GM18907 (cell line): ENCODE data around the gene FAM25A.
"Not testable (repeated sequence)": the region's sequence is repeated elsewhere in the genome, so short reads cannot be mapped to it uniquely, and the experiment has no call there.

Experiments
- ATAC-seq: cut with Tn5 transposase; IDR thresholded peaks from one replicate; pipeline ENCODE4 v1.9.1; 2021; ENCODE audit warnings: mild to moderate bottlenecking, moderate library complexity; ENCODE audit not compliant: unreplicated experiment

Gene FAM25A

GRCh38 chr10:87009134-87009696 lies 10.9 kb upstream of the FAM25A start:
- not testable (repeated sequence) for ATAC-seq

- ATAC-seq = not testable (repeated sequence)
Measured at GRCh38 chr10:87013528-87013927, 6.6 kb upstream of the FAM25A start.

DNA sequence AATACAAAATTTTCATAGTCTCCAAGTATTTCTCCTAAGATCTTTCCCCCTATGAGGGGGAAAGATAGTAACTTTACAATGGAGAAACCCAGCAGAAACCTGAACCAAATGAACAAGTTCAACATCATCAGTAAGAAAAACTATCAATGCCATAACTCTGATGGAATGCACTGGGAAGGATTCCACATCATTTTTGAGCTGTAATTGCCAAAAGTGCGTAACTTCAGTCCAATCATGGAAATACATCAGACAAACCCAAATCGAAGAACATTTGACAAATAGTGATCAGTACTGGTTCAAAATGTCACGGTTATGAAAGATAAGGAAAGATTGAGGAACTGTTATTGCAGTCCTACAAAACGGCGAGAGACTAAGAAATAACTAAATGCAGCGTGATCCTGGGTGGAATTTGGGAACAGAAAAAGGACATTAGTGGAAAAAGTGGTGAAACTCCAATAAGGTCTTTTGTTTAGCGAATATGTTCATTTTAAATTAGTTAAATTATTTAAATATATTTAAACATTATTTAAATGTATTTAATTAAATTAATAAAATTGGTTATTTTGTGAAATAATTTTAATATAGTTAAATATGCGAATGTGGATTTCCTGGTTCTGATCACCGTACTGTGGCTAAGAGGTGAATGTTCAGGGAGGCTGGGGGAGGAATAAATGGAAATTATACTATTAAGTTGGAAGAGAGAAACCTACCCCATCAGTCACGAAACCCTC lies 4.9 kb upstream of the FAM25A start:
- not testable (repeated sequence) for ATAC-seq

DNA sequence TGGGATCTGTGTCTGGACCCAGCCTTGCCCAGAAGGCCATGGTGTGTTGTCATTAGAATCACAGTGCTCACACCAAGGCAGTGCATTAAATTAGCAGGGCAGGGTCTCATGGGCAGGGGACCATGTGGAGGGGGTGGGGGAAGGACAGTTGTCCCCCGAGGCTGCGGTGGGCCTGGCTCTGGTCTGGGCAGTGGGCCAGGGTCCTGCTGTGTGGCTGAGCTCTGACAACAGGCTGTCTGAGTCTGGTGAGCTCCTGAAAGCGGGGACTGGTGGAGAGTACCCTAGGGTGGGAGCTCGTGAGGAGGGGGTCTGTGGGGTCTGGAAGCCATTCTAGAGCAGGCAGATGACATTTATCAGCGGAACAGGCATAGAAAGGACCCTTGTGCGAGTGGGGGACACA lies 2.0 kb upstream of the FAM25A start:
- not testable (repeated sequence) for ATAC-seq

GRCh38 chr10:87019066-87019465 lies 1.0 kb upstream of the FAM25A start:
- not testable (repeated sequence) for ATAC-seq

DNA sequence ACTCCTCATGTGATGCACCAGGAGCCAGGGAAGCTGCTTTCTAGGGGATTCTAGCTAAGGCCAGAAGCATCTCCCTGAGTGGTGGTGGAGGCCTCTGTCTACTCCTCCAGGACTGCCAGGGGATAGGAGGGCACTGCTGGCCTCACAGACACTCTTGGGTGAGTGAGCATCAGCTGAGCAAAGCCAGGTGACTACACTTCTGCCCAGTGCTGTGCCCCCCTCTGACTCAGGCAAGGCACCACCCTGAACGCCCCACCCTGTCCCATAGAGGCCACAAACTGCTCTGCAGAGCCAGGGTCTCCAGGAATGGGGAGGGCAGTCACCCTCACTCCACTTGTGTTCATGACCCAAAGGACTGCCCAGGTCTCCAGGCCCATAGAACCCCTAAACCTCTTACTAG lies 590 bp upstream of the FAM25A start:
- ATAC-seq = not testable (repeated sequence)

DNA sequence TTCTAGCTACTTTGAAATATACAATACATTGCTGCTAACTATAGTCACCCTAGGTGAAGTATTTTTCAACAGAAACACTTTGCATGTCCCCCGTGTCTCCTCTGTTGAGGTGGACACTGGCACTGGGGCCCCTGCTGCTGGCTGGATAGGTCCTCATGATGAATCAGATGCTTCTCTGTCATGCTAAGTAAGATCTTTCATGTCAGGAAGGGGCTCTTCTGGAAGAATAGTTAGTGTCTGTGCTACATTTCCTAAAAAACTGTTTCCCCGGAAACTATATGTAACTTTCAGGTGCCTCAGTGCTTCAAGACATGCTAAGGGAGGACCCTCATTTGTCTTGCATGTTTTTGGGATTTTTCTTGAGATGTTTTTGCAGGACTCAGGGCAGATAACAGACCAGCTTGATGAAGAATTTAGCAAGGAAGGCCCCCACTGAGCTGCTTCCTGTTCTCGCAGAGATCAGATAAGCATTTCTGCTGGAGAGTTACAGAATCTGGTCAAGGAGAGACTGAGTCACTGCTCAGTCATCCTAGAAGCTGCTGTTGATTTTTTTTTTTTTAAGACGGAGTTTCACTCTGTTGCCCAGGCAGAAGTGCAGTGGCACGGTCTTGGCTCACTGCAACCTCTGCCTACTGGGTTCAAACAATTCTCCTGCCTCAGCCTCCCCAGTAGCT lies 5.3 kb downstream of the FAM25A start:
- not testable (repeated sequence) for ATAC-seq

DNA sequence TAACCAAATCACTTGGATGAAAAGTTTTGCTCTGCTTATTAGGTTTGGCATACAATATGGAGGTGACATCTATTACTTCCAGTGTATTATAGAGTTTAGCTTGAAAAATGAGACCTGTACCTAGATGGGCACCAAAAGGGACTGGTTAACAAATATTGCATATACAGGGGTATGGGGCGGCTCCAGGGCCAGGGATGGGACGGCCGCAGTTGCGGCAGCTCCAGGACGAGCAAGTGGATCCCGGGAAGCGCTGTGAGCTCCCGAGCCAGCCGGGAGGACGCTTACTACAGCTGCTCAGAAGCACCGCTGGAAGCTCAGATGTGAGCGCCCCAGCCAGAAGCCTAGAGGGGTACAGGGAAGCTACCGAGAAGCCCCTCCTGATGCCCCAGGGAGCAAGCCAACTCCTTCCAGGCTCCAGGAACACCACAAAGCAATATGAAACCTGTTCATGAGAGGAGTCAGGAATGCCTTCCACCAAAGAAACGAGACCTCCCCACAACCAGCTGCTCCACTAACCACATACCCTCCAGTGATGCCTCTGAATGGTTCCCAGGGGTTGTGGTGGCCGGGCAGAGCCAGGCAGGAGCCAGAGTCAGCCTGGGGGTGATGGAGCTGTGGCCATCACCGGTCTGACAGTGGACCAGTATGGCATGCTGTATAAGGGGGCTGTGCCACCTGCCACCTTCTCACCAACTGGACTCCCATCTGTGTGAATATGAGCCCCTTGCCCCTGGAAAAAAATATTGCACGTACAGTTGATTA lies 6.8 kb downstream of the FAM25A start:
- not testable (repeated sequence) for ATAC-seq

DNA sequence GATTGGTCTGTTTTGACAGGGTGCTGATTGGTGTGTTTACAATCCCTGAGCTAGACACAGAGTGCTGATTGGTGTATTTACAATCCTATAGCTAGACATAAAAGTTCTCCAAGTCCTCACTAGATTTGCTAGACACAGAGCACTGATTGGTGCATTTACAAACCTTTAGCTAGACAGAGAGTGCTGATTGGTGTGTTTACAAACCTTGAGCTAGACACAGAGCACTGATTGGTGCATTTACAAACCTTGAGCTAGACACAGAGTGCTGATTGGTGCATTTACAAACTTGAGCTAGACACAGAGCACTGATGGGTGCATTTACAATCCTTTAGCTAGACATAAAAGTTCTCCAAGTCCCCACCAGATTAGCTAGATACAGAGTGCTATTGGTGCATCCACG lies 10.3 kb downstream of the FAM25A start:
- not testable (repeated sequence) for ATAC-seq

- no peak for ATAC-seq
Measured at GRCh38 chr10:87030912-87031635, 11.0 kb downstream of the FAM25A start.

- no peak for ATAC-seq
Measured at GRCh38 chr10:87036623-87037022, 16.5 kb downstream of the FAM25A start.

DNA sequence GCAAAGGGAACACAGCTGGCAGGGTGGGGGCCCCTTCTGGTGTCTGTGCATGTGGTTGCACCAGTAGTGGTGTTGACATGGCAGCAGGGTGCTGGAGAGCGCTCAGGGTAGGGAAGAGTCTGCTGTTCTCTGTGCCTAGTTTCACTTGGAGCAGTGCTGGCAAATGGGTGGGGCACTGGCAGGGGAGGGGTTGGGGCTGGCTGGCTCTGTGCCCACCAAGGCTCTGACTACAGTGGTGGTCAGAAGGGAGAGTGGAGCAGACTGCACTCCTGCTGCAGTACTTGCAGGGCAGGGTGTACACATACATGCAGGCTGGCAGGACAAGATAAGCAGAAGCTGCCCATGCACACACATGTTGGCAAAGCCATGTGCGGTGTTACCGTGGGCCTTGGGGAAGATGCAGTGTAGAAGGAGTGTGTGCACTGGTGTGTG lies 18.2 kb downstream of the FAM25A start:
- ATAC-seq = no peak

GRCh38 chr10:87038786-87039185 lies 18.7 kb downstream of the FAM25A start:
- ATAC-seq = no peak

DNA sequence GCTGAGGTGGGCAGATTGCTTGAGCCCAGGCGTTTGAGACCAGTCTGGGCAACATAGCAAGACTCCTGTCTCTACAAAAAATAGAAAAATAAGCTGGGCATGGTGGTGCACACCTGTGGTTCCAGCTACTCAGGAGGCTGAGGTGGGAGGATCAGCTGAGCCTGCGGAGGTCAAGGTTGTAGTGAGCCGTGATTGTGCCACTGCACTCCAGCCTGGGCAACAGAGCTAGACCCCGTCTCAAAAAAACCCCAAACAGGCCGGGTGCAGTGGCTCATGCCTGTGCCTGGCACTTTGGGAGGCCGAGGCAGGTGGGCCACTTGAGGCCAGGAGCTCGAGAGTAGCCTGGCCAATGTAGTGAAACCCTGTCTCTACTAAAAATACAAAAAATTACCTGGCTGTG lies 23.5 kb downstream of the FAM25A start:
- ATAC-seq = not testable (repeated sequence)

- ATAC-seq = no peak
Measured at GRCh38 chr10:87045434-87045938, 25.4 kb downstream of the FAM25A start.

DNA sequence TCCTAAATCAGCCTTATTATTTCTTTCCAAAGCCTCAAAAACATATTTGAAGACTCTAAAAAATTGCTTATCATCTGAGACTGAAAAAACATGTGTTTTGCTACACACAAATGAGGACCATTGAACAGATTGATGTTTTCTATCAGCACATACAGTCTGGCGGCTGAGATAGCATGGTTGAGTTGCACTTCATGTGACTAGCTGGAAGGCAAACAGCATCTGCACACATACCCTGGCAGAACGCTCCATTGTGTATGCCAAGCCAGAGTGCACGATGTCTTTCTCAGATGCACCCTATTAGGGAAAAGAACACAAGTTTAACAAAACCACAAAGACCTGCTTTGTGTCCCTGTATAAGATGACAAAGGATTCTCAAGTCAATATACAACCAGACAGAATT lies 33.0 kb downstream of the FAM25A start:
- no peak for ATAC-seq

- no peak for ATAC-seq
Measured at GRCh38 chr10:87053577-87054181, 33.6 kb downstream of the FAM25A start.

- no peak for ATAC-seq
Measured at GRCh38 chr10:87054373-87055295, 34.5 kb downstream of the FAM25A start.

GRCh38 chr10:87058171-87058570 lies 38.1 kb downstream of the FAM25A start:
- no peak for ATAC-seq
